ENCODE data around the gene AJM1. TPM values are rescaled to one million over a fixed set of nuclear protein-coding genes. Genes with fewer than 3 reads are reported as not detected.

AJM1 gene
- total RNA-seq, 4 donors from 2014 or later = 1.6 to 3.1 (median 2.2) TPM

GRCh38 chr9:136857581-136858412, 15.5 kb downstream of the AJM1 start:
- DNase-seq (ENCODE audit: low spot score in 2 of 2) = peak in 1 of 2 donors; percentile 69
- H3K27me3 ChIP-seq = no peaks in the 10 kb centered on the region
- no peak overlapping the region for H3K27ac ChIP-seq
- H3K4me3 ChIP-seq = no peak overlapping the region
- peaks cover 27% of the 10 kb centered on the region for H3K4me1 ChIP-seq
- H3K9me3 ChIP-seq = no peaks in the 10 kb centered on the region
- TF ChIP-seq CTCF (IDR thresholded peaks at IDR 0.05) (no peak), POLR2AphosphoS5 (IDR thresholded peaks at IDR 0.05) (no peak), EP300 (IDR thresholded peaks at IDR 0.05) (no peak)
- 49% methylated on average over 10 of the region's 29 CpGs for WGBS
- peaks cover 25% of the 10 kb centered on the region for H3K36me3 ChIP-seq

DNA sequence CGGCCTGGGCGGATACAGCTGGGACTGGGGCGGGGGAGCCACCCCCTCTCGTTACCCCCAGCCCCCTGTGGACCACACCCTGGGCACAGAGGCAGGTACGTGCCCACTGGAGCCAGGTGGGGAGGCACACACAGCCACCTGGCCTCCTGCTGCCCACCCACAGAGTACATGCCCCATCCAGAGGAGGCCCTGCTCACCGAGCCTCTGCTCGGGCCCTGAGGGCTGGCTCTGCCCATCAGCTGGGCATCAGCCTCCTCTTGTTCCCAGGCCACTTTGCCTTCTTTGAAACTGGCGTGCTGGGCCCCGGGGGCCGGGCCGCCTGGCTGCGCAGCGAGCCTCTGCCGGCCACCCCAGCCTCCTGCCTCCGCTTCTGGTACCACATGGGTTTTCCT, 16.2 kb downstream of the AJM1 start:
- peaks cover 31% of the 10 kb centered on the region for H3K36me3 ChIP-seq
- WGBS = 48% methylated on average over 4 of the region's 15 CpGs
- DNase-seq (ENCODE audit: low spot score in 2 of 2) = no peak
- peaks cover 31% of the 10 kb centered on the region for H3K4me1 ChIP-seq
- H3K27ac ChIP-seq = no peak overlapping the region
- no peak overlapping the region for H3K4me3 ChIP-seq
- TF ChIP-seq POLR2A (IDR thresholded peaks at IDR 0.05) (no peak), CTCF (IDR thresholded peaks at IDR 0.05) (no peak), EP300 (IDR thresholded peaks at IDR 0.05) (no peak), POLR2AphosphoS5 (IDR thresholded peaks at IDR 0.05) (no peak)
- H3K27me3 ChIP-seq = no peaks in the 10 kb centered on the region
- no peaks in the 10 kb centered on the region for H3K9me3 ChIP-seq

DNA sequence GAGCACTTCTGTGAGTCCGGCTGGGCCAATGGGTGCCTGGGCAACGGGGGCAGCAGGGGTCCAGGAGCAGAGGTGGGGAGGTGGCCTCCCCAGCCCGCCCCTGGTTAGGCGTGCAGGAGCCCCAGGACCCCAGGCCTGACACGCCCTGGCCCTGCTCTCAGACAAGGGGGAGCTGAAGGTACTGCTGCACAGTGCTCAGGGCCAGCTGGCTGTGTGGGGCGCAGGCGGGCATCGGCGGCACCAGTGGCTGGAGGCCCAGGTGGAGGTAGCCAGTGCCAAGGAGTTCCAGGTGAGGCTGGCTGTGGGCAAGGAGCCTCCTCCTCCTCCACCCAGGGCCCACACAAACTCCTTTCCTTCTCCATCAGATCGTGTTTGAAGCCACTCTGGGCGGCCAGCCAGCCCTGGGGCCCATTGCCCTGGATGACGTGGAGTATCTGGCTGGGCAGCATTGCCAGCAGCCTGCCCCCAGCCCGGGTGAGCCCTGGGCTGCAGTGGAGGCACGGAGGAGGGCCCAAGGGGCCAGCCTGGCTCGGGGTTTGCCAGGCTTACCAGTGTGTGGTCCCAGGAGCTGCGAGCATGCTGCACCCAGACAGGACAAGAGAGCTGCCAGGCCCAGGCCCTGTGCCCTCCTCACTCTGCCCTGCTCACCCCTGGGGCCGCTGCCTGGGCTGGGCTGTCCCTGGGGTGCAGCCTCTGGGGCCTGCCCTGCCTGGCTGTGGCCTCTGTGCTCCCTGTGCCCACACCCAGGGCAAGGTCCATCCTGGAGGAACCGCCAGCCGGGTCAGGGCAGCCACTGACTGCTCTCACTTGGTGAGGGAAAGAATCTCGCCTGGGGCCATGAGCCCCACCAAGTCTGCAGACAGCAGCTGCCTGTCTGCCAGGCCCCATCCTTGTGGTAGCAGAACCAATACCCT, 16.8 kb downstream of the AJM1 start:
- TF ChIP-seq EP300 (IDR thresholded peaks at IDR 0.05) (no peak), CTCF (IDR thresholded peaks at IDR 0.05) (no peak), POLR2A (IDR thresholded peaks at IDR 0.05) (no peak), POLR2AphosphoS5 (IDR thresholded peaks at IDR 0.05) (no peak)
- H3K9me3 ChIP-seq = no peaks in the 10 kb centered on the region
- H3K27ac ChIP-seq = no peak overlapping the region
- no peak overlapping the region for H3K4me3 ChIP-seq
- H3K27me3 ChIP-seq = no peaks in the 10 kb centered on the region
- peak in 1 of 2 donors; percentile 69 for DNase-seq (ENCODE audit: low spot score in 2 of 2)
- 46% methylated on average over 17 of the region's 20 CpGs for WGBS
- peaks cover 33% of the 10 kb centered on the region for H3K36me3 ChIP-seq
- H3K4me1 ChIP-seq = peaks cover 33% of the 10 kb centered on the region

- peaks cover 33% of the 10 kb centered on the region for H3K36me3 ChIP-seq
- no peak for DNase-seq (ENCODE audit: low spot score in 2 of 2)
- no peak overlapping the region for H3K4me3 ChIP-seq
- no peaks in the 10 kb centered on the region for H3K27me3 ChIP-seq
- H3K27ac ChIP-seq = no peak overlapping the region
- TF ChIP-seq CTCF (IDR thresholded peaks at IDR 0.05) = no peak
- TF ChIP-seq EP300 (IDR thresholded peaks at IDR 0.05) = no peak
- TF ChIP-seq POLR2AphosphoS5 (IDR thresholded peaks at IDR 0.05) = no peak
- TF ChIP-seq POLR2A (IDR thresholded peaks at IDR 0.05) = no peak
- H3K9me3 ChIP-seq = no peaks in the 10 kb centered on the region
- peaks cover 41% of the 10 kb centered on the region for H3K4me1 ChIP-seq
- 86% methylated on average over 2 of the region's 9 CpGs for WGBS
These were observed 18.3 kb downstream of the AJM1 start for GRCh38 chr9:136860529-136860928.

Data from suprapubic skin (tissue), 4 donors.